HG02763 (cell line): ENCODE data around the gene CNPY4.

Source experiments
- ATAC-seq: cut with Tn5 transposase; IDR thresholded peaks from one replicate; pipeline ENCODE4 v1.9.1; 2021; ENCODE audit warnings: mild to moderate bottlenecking, moderate library complexity; ENCODE audit not compliant: unreplicated experiment

The CNPY4 gene

GRCh38 chr7:100091411-100092181, 27.8 kb upstream of the CNPY4 start:
- ATAC-seq: no peak

- ATAC-seq: no peak
Measured at GRCh38 chr7:100093054-100093453, 26.4 kb upstream of the CNPY4 start.

GRCh38 chr7:100093498-100093897, 25.9 kb upstream of the CNPY4 start:
- ATAC-seq: no peak

- no peak for ATAC-seq
Measured at GRCh38 chr7:100093925-100094486, 25.4 kb upstream of the CNPY4 start.

- ATAC-seq: no peak
Measured at GRCh38 chr7:100095289-100095688, 24.1 kb upstream of the CNPY4 start.

GRCh38 chr7:100095704-100096103, 23.7 kb upstream of the CNPY4 start:
- no peak for ATAC-seq

- no peak for ATAC-seq
Measured at GRCh38 chr7:100098913-100099312, 20.5 kb upstream of the CNPY4 start.

GRCh38 chr7:100099452-100099851, 20.0 kb upstream of the CNPY4 start:
- no peak for ATAC-seq

- peak; percentile 68 for ATAC-seq
Measured at GRCh38 chr7:100100420-100101015, 18.9 kb upstream of the CNPY4 start.

GRCh38 chr7:100101016-100101862, 18.2 kb upstream of the CNPY4 start, which contains the start of the genes AP4M1 and MCM7:
Gene AP4M1, plus strand, starts transcription at chr7:100101643. Its CDS starts 72 bp downstream, at chr7:100101715.
Gene MCM7, minus strand, starts transcription at chr7:100101397. Its CDS starts 103 bp downstream, at chr7:100101294.
- peak; percentile 84 for ATAC-seq

GRCh38 chr7:100102950-100103840, 16.2 kb upstream of the CNPY4 start:
- ATAC-seq: no peak

- ATAC-seq: no peak
Measured at GRCh38 chr7:100105534-100105933, 13.9 kb upstream of the CNPY4 start.

- ATAC-seq: no peak
Measured at GRCh38 chr7:100106633-100107032, 12.8 kb upstream of the CNPY4 start.

- no peak for ATAC-seq
Measured at GRCh38 chr7:100107125-100107737, 12.2 kb upstream of the CNPY4 start.

GRCh38 chr7:100107890-100108289, 11.5 kb upstream of the CNPY4 start:
- no peak for ATAC-seq

GRCh38 chr7:100109521-100110163, 9.8 kb upstream of the CNPY4 start:
- ATAC-seq: no peak

GRCh38 chr7:100111156-100111555, 8.3 kb upstream of the CNPY4 start:
- no peak for ATAC-seq

- ATAC-seq: no peak
Measured at GRCh38 chr7:100111914-100112313, 7.5 kb upstream of the CNPY4 start.

GRCh38 chr7:100115026-100115425, 4.4 kb upstream of the CNPY4 start:
- no peak for ATAC-seq
